Measurements from ENCODE around the gene PHF10. TPM values are rescaled to one million over a fixed set of nuclear protein-coding genes. Genes with fewer than 3 reads are reported as not detected.

PHF10 gene
- total and polyA plus RNA-seq, 2 donors from 2014 or later, result 34.5 to 35.9 TPM

DNA sequence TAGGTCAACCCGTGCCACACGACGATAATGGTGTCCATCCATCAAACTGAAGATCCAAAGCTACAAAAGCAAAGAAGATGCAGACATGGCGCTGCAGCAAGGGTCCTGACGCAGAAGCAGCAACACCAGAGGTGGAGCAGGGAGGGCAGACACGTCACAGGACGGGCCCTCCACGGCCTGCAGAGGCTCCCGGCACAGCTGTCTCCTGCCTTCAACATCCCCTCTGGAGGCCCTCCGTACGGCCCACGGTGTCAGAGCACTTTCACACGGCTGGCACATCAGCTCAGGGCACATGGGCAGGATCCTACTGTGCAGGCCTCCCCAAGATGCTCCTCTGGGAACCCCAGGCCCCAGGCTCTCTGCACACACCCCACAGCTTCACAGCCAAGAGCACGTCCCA lies 60.1 kb downstream of the PHF10 start:
- DNase-seq, result no peak

DNA sequence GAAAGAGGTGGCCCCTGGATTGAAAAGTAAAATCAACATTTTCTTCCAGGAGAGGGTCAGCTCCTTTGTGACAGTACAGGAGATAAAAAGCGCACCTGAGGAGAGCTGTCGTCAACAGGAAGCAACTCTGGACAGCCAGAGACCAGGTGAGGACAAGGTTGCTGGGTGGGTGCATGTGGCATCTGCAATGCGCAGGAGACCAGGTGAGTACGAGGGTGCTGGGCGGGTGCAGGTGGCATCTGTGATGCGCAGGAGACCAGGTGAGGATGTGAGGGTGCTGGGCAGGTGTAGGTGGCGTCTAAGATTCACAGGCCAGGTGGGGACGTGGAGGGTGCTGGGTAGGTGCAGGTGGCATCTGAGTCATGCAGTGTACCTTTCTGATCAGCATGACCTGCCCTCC lies 60.8 kb downstream of the PHF10 start:
- Histone ChIP-seq H3K27ac (ENCODE audit: low read depth in 2 of 2, low read length in 2 of 2) (no peak overlapping the region), H3K36me3 (ENCODE audit: control insufficient read depth in 2 of 3, insufficient read depth in 3 of 3, low read length in 3 of 3) (peaks cover 10 to 26% (median 19%) of the 10 kb centered on the region in 3 donors), H3K4me1 (ENCODE audit: control insufficient read depth in 2 of 3, insufficient read depth in 2 of 3, low read depth in 1 of 3, low read length in 3 of 3) (no peaks in the 10 kb centered on the region), H3K9ac (ENCODE audit: low read length in 3 of 3) (no peak overlapping the region), H3K4me3 (ENCODE audit: low read length in 3 of 3) (no peak overlapping the region), H3K27me3 (ENCODE audit: control insufficient read depth, insufficient read depth, low read length) (no peaks in the 10 kb centered on the region), H3K9me3 (ENCODE audit: control insufficient read depth in 2 of 3, insufficient read depth in 1 of 3, low read length in 3 of 3) (no peaks in the 10 kb centered on the region)
- DNase-seq (no peak), FAIRE-seq (no peak)
- TF ChIP-seq, protein P1, sequence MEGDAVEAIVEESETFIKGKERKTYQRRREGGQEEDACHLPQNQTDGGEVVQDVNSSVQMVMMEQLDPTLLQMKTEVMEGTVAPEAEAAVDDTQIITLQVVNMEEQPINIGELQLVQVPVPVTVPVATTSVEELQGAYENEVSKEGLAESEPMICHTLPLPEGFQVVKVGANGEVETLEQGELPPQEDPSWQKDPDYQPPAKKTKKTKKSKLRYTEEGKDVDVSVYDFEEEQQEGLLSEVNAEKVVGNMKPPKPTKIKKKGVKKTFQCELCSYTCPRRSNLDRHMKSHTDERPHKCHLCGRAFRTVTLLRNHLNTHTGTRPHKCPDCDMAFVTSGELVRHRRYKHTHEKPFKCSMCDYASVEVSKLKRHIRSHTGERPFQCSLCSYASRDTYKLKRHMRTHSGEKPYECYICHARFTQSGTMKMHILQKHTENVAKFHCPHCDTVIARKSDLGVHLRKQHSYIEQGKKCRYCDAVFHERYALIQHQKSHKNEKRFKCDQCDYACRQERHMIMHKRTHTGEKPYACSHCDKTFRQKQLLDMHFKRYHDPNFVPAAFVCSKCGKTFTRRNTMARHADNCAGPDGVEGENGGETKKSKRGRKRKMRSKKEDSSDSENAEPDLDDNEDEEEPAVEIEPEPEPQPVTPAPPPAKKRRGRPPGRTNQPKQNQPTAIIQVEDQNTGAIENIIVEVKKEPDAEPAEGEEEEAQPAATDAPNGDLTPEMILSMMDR (IDR thresholded peaks at IDR 0.05; ENCODE audit: borderline replicate concordance, extremely low read depth, insufficient read depth), result no peak
- intact Hi-C loops (cut with DNase I), result no loop called here

More for the DNA sequence above, 60.1 kb downstream of the PHF10 start:
- H3K27ac ChIP-seq (ENCODE audit: low read depth in 2 of 2, low read length in 2 of 2), result no peak overlapping the region
- intact Hi-C loops (cut with DNase I), result no loop called here
- H3K9me3 ChIP-seq (ENCODE audit: control insufficient read depth in 2 of 3, insufficient read depth in 1 of 3, low read length in 3 of 3), result no peaks in the 10 kb centered on the region
- H3K36me3 ChIP-seq (ENCODE audit: control insufficient read depth in 2 of 3, insufficient read depth in 3 of 3, low read length in 3 of 3), result peaks cover 10 to 23% (median 21%) of the 10 kb centered on the region in 3 donors
- no peaks in the 10 kb centered on the region for H3K27me3 ChIP-seq (ENCODE audit: control insufficient read depth, insufficient read depth, low read length)
- TF ChIP-seq, protein P1 (IDR thresholded peaks at IDR 0.05; ENCODE audit: borderline replicate concordance, extremely low read depth, insufficient read depth), result no peak
- H3K4me1 ChIP-seq (ENCODE audit: control insufficient read depth in 2 of 3, insufficient read depth in 2 of 3, low read depth in 1 of 3, low read length in 3 of 3), result no peaks in the 10 kb centered on the region
- FAIRE-seq, result no peak
- no peak overlapping the region for H3K4me3 ChIP-seq (ENCODE audit: low read length in 3 of 3)
- H3K9ac ChIP-seq (ENCODE audit: low read length in 3 of 3), result no peak overlapping the region

DNA sequence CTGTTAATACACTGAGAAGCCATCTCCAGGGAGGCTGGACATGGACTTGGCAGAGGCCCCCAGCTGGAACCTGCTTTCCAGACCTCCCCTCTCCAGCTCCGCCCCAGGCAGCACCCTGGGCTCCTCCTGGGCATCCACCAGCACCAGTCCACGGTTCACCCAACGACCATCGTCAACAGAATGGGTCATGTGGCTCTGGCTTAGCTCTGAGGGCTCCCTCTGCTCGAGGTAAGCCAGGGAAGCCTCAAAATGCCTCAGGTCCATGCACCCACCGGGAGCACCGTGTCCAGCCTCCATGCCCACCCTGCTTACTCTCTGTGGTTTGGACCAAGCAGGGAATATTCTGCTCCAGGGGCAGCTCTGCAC lies 62.9 kb downstream of the PHF10 start:
- Histone ChIP-seq H3K27me3 (ENCODE audit: control insufficient read depth, insufficient read depth, low read length) (no peaks in the 10 kb centered on the region), H3K4me1 (ENCODE audit: control insufficient read depth in 2 of 3, insufficient read depth in 2 of 3, low read depth in 1 of 3, low read length in 3 of 3) (no peaks in the 10 kb centered on the region), H3K27ac (ENCODE audit: low read depth in 2 of 2, low read length in 2 of 2) (no peak overlapping the region), H3K4me3 (ENCODE audit: low read length in 3 of 3) (no peak overlapping the region), H3K9me3 (ENCODE audit: control insufficient read depth in 2 of 3, insufficient read depth in 1 of 3, low read length in 3 of 3) (no peaks in the 10 kb centered on the region), H3K9ac (ENCODE audit: low read length in 3 of 3) (no peak overlapping the region), H3K36me3 (ENCODE audit: control insufficient read depth in 2 of 3, insufficient read depth in 3 of 3, low read length in 3 of 3) (peaks cover 10 to 18% (median 18%) of the 10 kb centered on the region in 3 donors)
- FAIRE-seq (no peak), DNase-seq (no peak)
- TF ChIP-seq, protein P1 (IDR thresholded peaks at IDR 0.05; ENCODE audit: borderline replicate concordance, extremely low read depth, insufficient read depth), result no peak
- intact Hi-C loops (cut with DNase I), result no loop called here

DNA sequence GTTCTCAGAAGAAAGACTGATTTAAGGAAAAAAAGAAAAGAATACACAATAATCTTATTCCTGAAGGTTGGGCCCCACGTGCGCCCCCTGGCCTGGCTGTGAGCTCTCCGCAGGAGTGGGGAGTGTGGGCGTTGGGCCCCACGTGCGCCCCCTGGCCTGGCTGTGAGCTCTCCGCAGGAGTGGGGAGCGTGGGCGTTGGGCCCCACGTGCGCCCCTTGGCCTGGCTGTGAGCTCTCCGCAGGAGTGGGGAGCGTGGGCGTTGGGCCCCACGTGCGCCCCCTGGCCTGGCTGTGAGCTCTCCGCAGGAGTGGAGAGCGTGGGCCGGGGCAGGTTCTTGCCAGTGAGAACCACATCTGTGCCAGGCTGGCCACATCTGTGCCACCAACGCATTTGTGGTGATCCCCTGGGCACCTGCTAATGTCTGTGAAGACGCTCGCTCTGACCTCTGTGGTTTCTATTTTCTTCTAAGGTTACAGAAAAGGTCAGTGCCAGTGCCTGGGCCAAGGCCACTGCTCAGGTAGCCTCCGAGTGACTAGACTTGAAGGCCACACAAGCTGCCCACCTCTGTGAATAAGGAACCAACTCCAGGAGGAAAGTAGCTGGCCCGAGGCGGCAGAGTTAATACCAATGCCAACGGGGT lies 63.4 kb downstream of the PHF10 start:
- FAIRE-seq, result no peak
- TF ChIP-seq, protein P1 (IDR thresholded peaks at IDR 0.05; ENCODE audit: borderline replicate concordance, extremely low read depth, insufficient read depth), result no peak
- no peaks in the 10 kb centered on the region for H3K9me3 ChIP-seq (ENCODE audit: control insufficient read depth in 2 of 3, insufficient read depth in 1 of 3, low read length in 3 of 3)
- no peak overlapping the region for H3K4me3 ChIP-seq (ENCODE audit: low read length in 3 of 3)
- no peak for DNase-seq
- H3K36me3 ChIP-seq (ENCODE audit: control insufficient read depth in 2 of 3, insufficient read depth in 3 of 3, low read length in 3 of 3), result peaks cover 10 to 18% (median 17%) of the 10 kb centered on the region in 3 donors
- H3K27ac ChIP-seq (ENCODE audit: low read depth in 2 of 2, low read length in 2 of 2), result no peak overlapping the region
- intact Hi-C loops (cut with DNase I), result no loop called here
- no peak overlapping the region for H3K9ac ChIP-seq (ENCODE audit: low read length in 3 of 3)
- no peaks in the 10 kb centered on the region for H3K4me1 ChIP-seq (ENCODE audit: control insufficient read depth in 2 of 3, insufficient read depth in 2 of 3, low read depth in 1 of 3, low read length in 3 of 3)
- no peaks in the 10 kb centered on the region for H3K27me3 ChIP-seq (ENCODE audit: control insufficient read depth, insufficient read depth, low read length)
